ENCODE results near the gene IBA57.

The IBA57 gene

DNA sequence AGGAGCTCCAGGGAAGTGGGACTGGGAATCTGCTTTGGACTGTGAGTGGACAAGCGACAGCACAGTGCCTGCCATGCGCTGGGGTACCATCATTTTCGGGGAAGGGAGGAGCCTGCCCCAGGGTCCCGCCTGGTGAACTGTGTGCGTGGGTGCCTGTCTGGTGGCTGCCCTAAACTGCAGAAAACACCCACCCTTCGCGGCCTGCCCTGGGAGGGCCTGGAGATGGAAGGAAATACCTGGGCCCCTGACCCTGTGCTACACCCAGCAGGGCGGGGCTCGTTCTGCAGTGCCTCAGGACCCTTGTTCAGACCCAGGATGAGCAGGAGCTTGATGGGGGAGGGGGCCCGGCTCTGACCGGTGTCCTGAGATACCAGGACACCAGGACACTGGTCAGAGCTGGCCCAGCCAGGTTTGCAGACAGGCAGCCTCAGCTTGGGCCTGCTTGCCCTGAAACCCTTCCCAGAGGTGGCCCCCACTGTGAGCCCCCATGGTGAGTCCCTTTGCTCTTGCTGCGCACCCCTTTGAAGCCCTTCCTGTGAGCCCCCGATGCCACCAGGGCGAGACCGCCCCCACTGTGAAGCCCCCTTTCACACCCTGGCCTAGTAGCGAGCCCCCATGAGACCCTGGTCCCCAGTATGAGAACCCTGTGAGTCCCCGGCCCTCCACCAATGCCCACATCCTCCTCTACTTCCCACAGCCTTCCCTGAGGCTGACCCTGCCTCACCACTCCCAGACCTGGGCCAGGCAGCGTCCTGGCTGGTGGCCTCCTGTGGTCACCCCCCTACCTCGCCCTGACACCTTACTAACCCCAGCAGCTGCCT lies 13.3 kb upstream of the IBA57 start:
- no peaks in the 10 kb centered on the region for H3K36me3 ChIP-seq (ENCODE audit: insufficient read depth, low read length)
- H3K4me3 ChIP-seq, result no peak overlapping the region
- TF ChIP-seq POLR2AphosphoS5 (IDR thresholded peaks at IDR 0.05; ENCODE audit: borderline replicate concordance, low read depth, low read length) (no peak), EZH2 (IDR thresholded peaks at IDR 0.05) (no peak), FOXP2 (optimal IDR thresholded peaks at IDR 0.05; ENCODE audit: control extremely low read depth, extremely low read length, insufficient read depth) (no peak)
- DNase-seq (ENCODE audit: low read depth, low spot score), result no peak
- no peak overlapping the region for H3K27ac ChIP-seq
- no peaks in the 10 kb centered on the region for H3K9me3 ChIP-seq (ENCODE audit: low read depth, low read length)
- H3K9ac ChIP-seq (ENCODE audit: insufficient read length), result no peak overlapping the region

DNA sequence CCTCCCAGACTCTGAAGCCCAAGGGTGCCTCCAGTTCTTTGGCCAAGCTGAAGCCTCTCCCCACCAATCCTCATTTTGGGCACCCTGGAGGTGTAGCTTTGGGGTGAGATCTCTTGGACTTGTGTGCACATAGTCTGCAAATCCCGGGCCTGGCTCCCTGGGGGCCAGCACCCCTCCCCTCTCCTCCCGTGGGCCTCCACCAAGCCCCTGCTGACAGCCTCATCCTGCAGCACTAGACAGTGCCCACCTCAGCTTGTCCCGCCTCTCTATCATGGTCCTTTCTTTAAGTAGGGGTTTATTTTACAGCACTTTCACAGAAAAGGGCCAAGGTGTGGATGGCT lies 12.7 kb upstream of the IBA57 start:
- TF ChIP-seq POLR2AphosphoS5 (IDR thresholded peaks at IDR 0.05; ENCODE audit: borderline replicate concordance, low read depth, low read length) (no peak), FOXP2 (optimal IDR thresholded peaks at IDR 0.05; ENCODE audit: control extremely low read depth, extremely low read length, insufficient read depth) (no peak), EZH2 (IDR thresholded peaks at IDR 0.05) (no peak)
- H3K9ac ChIP-seq (ENCODE audit: insufficient read length), result no peak overlapping the region
- DNase-seq (ENCODE audit: low read depth, low spot score), result no peak
- H3K27ac ChIP-seq, result no peak overlapping the region
- H3K36me3 ChIP-seq (ENCODE audit: insufficient read depth, low read length), result no peaks in the 10 kb centered on the region
- H3K4me3 ChIP-seq, result no peak overlapping the region
- no peaks in the 10 kb centered on the region for H3K9me3 ChIP-seq (ENCODE audit: low read depth, low read length)

DNA sequence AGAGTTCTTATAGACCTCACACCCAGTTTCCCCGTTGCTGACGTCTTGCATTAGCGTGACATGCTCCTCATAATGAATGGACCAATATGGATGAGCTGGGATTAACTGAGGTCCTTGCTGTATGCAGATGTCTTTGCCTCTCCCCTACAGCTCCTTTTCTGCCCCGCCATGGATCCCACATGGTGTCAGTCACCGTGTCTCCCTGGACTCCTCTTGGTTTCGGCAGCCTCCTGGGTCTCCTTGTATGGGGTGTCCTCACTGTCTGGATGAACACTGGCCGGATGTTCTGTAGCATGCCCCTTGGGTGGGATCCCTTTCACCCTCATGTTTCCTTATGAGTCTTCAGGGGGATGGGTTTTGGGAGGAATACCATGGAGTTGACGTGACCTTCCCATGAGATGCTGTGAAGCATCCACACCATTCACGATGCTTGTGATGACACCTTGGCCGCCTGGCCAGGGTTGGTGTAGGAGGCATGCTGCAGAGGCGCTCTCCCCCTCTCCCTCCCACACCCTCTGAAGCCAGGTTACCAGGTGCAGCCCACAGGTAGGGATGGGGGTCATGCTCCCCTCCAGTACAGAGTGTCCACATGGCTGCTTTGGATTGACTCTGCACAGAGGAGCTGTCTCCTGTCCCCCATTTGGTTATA lies 11.5 kb upstream of the IBA57 start:
- no peak overlapping the region for H3K9ac ChIP-seq (ENCODE audit: insufficient read length)
- TF ChIP-seq POLR2AphosphoS5 (IDR thresholded peaks at IDR 0.05; ENCODE audit: borderline replicate concordance, low read depth, low read length) (no peak), EZH2 (IDR thresholded peaks at IDR 0.05) (no peak), FOXP2 (optimal IDR thresholded peaks at IDR 0.05; ENCODE audit: control extremely low read depth, extremely low read length, insufficient read depth) (no peak)
- no peaks in the 10 kb centered on the region for H3K36me3 ChIP-seq (ENCODE audit: insufficient read depth, low read length)
- no peak for DNase-seq (ENCODE audit: low read depth, low spot score)
- no peaks in the 10 kb centered on the region for H3K9me3 ChIP-seq (ENCODE audit: low read depth, low read length)
- H3K27ac ChIP-seq, result no peak overlapping the region
- no peak overlapping the region for H3K4me3 ChIP-seq

DNA sequence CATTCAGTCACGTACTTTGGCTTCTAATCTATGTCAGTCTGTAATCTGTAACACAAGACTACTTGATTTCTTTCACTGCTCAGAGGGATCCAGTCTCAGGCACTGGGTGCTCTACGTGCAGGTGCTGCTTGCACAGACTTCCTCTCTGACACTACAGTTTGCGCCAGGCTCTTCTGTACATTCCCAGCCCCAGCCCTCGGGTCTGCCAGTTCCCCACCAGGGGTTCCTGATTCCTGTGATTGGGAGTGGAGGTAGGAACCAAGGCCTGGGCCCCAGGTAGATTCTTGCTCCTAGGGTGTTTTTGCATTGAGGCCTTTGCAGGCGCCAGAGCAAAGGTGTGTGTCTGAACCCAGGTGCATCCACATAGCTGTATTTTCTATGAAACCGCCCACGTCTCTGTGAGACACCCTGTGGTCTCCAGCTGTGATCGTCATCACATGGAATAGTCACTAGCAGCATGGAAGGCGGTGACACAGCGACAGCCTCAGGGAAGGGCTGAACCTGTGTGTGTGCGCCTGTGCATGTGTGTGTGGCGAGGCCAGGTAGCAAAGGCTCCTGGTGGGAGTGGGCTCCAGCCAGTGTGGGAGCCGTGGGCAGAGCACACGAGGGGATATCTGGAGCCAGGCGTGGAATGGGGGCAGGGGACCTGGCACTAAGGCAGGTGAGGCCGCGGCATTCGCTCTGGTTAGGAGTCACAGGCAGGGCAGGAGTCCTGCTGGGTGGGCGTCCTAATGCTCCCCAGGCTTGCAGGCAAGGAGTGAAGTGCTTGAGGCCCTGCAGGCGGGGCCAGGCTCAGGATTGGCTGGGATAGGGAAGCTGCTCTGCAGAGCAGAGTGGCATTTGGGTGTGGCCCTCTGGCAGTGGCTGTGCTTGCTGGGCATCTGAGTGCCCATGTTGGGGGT lies 10.7 kb upstream of the IBA57 start:
- no peak for TF ChIP-seq FOXP2 (optimal IDR thresholded peaks at IDR 0.05; ENCODE audit: control extremely low read depth, extremely low read length, insufficient read depth)
- no peak for TF ChIP-seq EZH2 (IDR thresholded peaks at IDR 0.05)
- TF ChIP-seq POLR2AphosphoS5 (IDR thresholded peaks at IDR 0.05; ENCODE audit: borderline replicate concordance, low read depth, low read length), result no peak
- H3K9ac ChIP-seq (ENCODE audit: insufficient read length), result no peak overlapping the region
- H3K27ac ChIP-seq, result no peak overlapping the region

DNA sequence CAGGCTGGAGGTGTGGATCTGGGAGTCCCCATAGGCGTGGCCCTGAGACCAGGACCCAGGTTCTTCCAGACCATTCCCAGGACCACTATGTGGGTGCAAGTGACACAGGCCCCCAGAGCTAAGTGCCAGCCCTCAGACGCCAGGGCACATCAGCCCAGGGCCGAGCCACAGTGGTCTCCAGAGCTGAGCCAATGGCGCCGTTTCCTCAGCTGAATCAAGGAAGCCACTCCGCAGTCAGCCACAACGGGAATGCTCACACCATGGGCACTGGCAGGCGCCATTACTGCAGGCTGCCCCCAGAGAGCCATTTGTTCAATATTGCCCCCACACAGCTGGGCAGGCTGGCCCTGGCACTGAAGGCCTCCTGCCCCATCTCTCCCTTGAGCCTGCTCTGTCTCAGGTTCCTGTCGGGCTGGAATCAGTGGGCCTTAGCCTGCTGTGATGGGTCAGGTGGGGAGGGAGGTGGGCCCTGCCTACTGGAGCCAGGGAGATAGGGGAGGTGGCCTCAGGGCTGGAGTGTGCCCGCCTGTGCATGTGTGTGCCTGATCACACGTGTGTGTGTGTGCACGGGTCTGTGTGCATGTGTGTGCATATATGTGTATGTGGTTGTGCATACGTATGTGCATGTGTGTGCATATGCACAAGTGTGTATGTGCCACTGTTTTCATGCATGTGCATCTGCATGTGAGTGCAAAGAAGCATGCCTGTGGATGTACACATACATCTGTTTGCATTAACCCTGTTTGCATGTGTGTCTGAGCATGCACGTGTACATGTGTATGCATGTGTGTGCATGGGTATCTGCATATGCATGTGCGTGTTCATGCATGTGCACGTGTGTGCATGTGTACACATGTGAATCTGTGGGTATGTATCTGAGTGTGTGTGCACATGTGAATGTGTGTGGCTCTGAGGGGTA lies 9.7 kb upstream of the IBA57 start:
- Histone ChIP-seq H3K27ac (no peak overlapping the region), H3K9ac (ENCODE audit: insufficient read length) (no peak overlapping the region), H3K9me3 (ENCODE audit: low read depth, low read length) (no peaks in the 10 kb centered on the region), H3K36me3 (ENCODE audit: insufficient read depth, low read length) (no peaks in the 10 kb centered on the region), H3K4me3 (no peak overlapping the region)
- TF ChIP-seq POLR2AphosphoS5 (IDR thresholded peaks at IDR 0.05; ENCODE audit: borderline replicate concordance, low read depth, low read length) (no peak), EZH2 (IDR thresholded peaks at IDR 0.05) (no peak), FOXP2 (optimal IDR thresholded peaks at IDR 0.05; ENCODE audit: control extremely low read depth, extremely low read length, insufficient read depth) (no peak)
- DNase-seq (ENCODE audit: low read depth, low spot score), result no peak

More for the DNA sequence above, 10.7 kb upstream of the IBA57 start:
- H3K9me3 ChIP-seq (ENCODE audit: low read depth, low read length), result no peaks in the 10 kb centered on the region
- DNase-seq (ENCODE audit: low read depth, low spot score), result no peak
- no peak overlapping the region for H3K4me3 ChIP-seq
- no peaks in the 10 kb centered on the region for H3K36me3 ChIP-seq (ENCODE audit: insufficient read depth, low read length)

DNA sequence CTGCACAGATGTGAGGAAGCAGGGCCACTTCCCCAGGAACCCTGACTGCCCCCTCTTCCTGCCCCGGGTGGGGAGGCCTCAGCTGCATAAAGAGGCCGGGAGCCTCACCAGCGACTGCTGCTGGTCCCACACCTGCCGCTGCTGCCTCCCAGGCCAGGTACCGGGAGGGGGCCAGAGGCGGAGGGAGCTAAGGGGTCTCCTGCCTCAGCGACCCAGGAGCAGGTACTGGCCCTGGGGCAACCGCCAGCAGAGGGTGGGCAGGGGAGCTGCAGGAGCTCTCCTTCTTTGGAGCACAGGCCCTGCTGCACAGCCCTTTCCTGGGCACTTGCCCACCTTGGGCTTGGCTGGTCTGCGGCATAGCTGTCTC lies 9.1 kb upstream of the IBA57 start:
- no peaks in the 10 kb centered on the region for H3K9me3 ChIP-seq (ENCODE audit: low read depth, low read length)
- TF ChIP-seq FOXP2 (optimal IDR thresholded peaks at IDR 0.05; ENCODE audit: control extremely low read depth, extremely low read length, insufficient read depth) (no peak), EZH2 (IDR thresholded peaks at IDR 0.05) (no peak), POLR2AphosphoS5 (IDR thresholded peaks at IDR 0.05; ENCODE audit: borderline replicate concordance, low read depth, low read length) (no peak)
- no peak overlapping the region for H3K4me3 ChIP-seq
- H3K36me3 ChIP-seq (ENCODE audit: insufficient read depth, low read length), result no peaks in the 10 kb centered on the region
- H3K27ac ChIP-seq, result no peak overlapping the region
- H3K9ac ChIP-seq (ENCODE audit: insufficient read length), result no peak overlapping the region
- DNase-seq (ENCODE audit: low read depth, low spot score), result no peak

DNA sequence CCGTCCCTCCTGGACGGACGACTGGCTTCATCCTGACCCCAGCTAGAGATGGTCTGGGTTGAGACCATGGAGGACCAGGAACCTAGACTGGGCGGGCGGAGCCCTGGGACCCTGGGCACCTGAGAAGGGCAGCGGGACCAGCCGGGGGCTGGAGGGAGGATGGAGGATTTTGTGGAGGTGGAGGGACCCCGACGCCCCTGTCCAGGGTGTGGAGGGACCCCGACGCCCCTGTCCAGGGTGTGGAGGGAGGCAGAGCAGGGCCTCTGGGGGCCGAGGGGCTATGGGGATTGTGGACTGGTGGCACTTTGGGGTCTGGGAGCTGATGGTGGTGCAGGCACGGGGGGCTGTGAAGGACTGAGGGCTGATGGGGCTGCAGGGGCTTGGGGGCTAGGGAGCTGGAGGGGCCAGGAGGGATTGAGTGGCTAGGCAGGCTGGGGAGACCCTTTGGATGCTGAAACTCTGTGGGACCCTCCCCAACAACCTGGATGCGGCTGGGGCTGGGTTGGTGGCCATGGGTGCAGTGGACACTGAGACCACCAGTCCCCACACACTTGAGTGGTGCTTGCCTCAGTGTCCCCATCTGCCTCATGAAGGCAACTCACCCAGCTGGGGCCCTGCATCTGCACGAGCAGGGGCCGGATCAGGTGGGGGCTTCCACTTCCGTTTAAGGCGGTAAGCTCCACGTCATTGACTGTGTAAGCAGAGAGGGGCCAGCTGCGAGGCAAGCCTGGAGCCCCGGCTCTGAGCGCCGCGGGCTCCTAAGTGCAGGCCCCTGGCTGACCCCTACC lies 8.5 kb upstream of the IBA57 start:
- no peak overlapping the region for H3K4me3 ChIP-seq
- no peak for TF ChIP-seq EZH2 (IDR thresholded peaks at IDR 0.05)
- no peak for TF ChIP-seq FOXP2 (optimal IDR thresholded peaks at IDR 0.05; ENCODE audit: control extremely low read depth, extremely low read length, insufficient read depth)
- no peak for TF ChIP-seq POLR2AphosphoS5 (IDR thresholded peaks at IDR 0.05; ENCODE audit: borderline replicate concordance, low read depth, low read length)
- DNase-seq (ENCODE audit: low read depth, low spot score), result no peak
- H3K27ac ChIP-seq, result no peak overlapping the region
- H3K9me3 ChIP-seq (ENCODE audit: low read depth, low read length), result no peaks in the 10 kb centered on the region
- no peaks in the 10 kb centered on the region for H3K36me3 ChIP-seq (ENCODE audit: insufficient read depth, low read length)
- H3K9ac ChIP-seq (ENCODE audit: insufficient read length), result no peak overlapping the region
